Measurements from ENCODE around the gene MYO1F. TPM values are rescaled to one million over a fixed set of nuclear protein-coding genes. Genes with fewer than 3 reads are reported as not detected.

Gene MYO1F
- total and polyA plus RNA-seq, 12 donors: 1.7 to 62.5 (median 19.4) TPM

DNA sequence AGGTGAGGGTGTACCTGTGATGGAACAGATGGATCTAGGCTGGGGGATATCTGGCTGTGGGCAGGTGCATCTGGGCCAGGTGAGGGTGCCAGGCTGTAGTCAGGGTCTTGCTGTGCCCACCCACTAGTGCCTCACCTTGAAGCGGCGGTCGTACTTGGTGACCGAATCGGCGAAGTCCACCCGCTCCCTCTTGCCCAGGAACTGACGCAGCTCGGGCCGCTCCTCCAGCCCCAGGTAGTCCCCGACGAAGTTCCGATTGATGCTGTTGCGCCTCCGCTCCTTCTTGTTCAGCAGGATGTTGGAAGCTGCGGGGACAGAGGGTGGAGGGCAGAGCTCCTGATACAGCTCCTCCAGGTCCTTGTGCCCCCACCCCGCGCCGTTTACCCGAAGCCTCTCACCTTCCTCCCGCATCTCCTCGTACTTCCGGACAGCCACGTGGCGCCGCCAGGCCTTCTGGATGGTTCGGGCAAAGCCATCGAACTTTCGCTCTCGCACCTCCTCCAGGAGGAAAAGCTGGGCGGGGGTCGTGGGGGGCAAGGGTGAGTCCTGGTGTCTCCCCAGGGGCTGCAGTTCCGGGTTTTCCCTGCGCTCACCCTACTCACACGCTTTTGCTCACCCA lies 47.1 kb downstream of the MYO1F start:
- intact Hi-C loops (cut with DNase I): no loop called here
- no peak for DNase-seq
- no peak overlapping the region for H3K4me3 ChIP-seq
- H3K9me3 ChIP-seq (replicated peaks in 1 of 3): no peaks in the 10 kb centered on the region
- no peak overlapping the region for H3K27ac ChIP-seq
- no peaks in the 10 kb centered on the region for H3K27me3 ChIP-seq
- peaks cover 0 to 8% of the 10 kb centered on the region in 2 donors for H3K36me3 ChIP-seq (replicated peaks in 1 of 2)
- TF ChIP-seq, protein P1, sequence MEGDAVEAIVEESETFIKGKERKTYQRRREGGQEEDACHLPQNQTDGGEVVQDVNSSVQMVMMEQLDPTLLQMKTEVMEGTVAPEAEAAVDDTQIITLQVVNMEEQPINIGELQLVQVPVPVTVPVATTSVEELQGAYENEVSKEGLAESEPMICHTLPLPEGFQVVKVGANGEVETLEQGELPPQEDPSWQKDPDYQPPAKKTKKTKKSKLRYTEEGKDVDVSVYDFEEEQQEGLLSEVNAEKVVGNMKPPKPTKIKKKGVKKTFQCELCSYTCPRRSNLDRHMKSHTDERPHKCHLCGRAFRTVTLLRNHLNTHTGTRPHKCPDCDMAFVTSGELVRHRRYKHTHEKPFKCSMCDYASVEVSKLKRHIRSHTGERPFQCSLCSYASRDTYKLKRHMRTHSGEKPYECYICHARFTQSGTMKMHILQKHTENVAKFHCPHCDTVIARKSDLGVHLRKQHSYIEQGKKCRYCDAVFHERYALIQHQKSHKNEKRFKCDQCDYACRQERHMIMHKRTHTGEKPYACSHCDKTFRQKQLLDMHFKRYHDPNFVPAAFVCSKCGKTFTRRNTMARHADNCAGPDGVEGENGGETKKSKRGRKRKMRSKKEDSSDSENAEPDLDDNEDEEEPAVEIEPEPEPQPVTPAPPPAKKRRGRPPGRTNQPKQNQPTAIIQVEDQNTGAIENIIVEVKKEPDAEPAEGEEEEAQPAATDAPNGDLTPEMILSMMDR (IDR thresholded peaks at IDR 0.05): no peak
- no peak for TF ChIP-seq POLR2A (IDR thresholded peaks at IDR 0.05)
- 92 to 94% (median 94%) methylated on average over 26 to 35 of the region's 35 CpGs for WGBS, 4 donors
- H3K4me1 ChIP-seq (replicated peaks in 1 of 2): peaks cover 0 to 6% of the 10 kb centered on the region in 2 donors

DNA sequence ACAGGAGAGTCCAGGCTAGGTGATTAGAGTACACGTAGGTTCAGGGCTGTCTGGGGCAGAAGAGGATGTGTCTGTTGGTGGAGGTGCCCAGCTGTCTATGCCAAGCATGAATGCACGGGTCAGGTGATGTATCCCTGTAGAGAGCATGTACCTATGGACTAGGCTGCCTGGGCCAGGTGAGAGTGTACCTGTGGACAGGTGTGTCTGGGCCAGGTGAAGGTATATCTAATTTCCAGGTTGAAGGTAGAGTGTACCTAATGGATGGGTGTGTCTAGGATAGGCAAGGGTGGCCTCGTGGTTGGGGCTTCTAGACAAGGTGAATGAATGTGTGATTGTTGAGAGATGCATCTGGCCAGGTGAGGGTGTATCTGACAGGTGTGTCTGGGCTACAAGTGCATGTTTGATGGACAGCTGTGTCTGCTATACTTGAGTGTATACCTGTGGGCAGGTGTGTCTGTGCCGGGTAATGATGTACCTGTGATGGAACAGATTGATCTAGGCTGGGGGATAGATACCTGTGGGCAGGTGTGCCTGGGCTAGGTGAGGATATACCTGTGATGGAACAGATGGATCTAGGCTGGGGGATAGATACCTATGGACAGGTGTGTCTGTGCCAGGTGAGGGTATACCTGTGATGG lies 47.8 kb downstream of the MYO1F start:
- Histone ChIP-seq H3K4me3 (no peak overlapping the region), H3K36me3 (replicated peaks in 1 of 2) (peaks cover 0 to 8% of the 10 kb centered on the region in 2 donors), H3K9me3 (replicated peaks in 1 of 3) (no peaks in the 10 kb centered on the region), H3K27me3 (no peaks in the 10 kb centered on the region), H3K4me1 (replicated peaks in 1 of 2) (peaks cover 0 to 6% of the 10 kb centered on the region in 2 donors), H3K27ac (no peak overlapping the region)
- no peak for DNase-seq
- TF ChIP-seq, protein P1 (IDR thresholded peaks at IDR 0.05): no peak
- TF ChIP-seq POLR2A (IDR thresholded peaks at IDR 0.05): no peak
- 85 to 96% (median 95%) methylated on average over 4 of the region's 4 CpGs for WGBS, 4 donors
- intact Hi-C loops (cut with DNase I): no loop called here

- peaks cover 0 to 8% of the 10 kb centered on the region in 2 donors for H3K36me3 ChIP-seq (replicated peaks in 1 of 2)
- H3K4me3 ChIP-seq: no peak overlapping the region
- no peaks in the 10 kb centered on the region for H3K9me3 ChIP-seq (replicated peaks in 1 of 3)
- TF ChIP-seq, protein P1 (IDR thresholded peaks at IDR 0.05): no peak
- no peak for TF ChIP-seq POLR2A (IDR thresholded peaks at IDR 0.05)
- H3K27ac ChIP-seq: no peak overlapping the region
- DNase-seq: no peak
- H3K4me1 ChIP-seq (replicated peaks in 1 of 2): peaks cover 0 to 6% of the 10 kb centered on the region in 2 donors
- intact Hi-C loops (cut with DNase I): no loop called here
- 48 to 67% (median 60%) methylated on average over 4 of the region's 4 CpGs for WGBS, 4 donors
- no peaks in the 10 kb centered on the region for H3K27me3 ChIP-seq
These were observed 48.7 kb downstream of the MYO1F start for GRCh38 chr19:8528500-8528899.

- intact Hi-C loops (cut with DNase I): no loop called here
- H3K27ac ChIP-seq: peak overlapping the region; percentile 23 to 95 (median 82)
- peak; percentile 0 to 18 for TF ChIP-seq POLR2A (IDR thresholded peaks at IDR 0.05)
- TF ChIP-seq, protein P1 (IDR thresholded peaks at IDR 0.05): no peak
- DNase-seq: peak; percentile 91 to 95 (median 93)
- H3K4me1 ChIP-seq (replicated peaks in 1 of 2): peaks cover 0 to 6% of the 10 kb centered on the region in 2 donors
- peak overlapping the region in 3 of 4 donors; percentile 20 to 87 (median 79) for H3K4me3 ChIP-seq
- H3K27me3 ChIP-seq: no peaks in the 10 kb centered on the region
- H3K36me3 ChIP-seq (replicated peaks in 1 of 2): peaks cover 0 to 8% of the 10 kb centered on the region in 2 donors
- no peaks in the 10 kb centered on the region for H3K9me3 ChIP-seq (replicated peaks in 1 of 3)
- 16 to 37% (median 18%) methylated on average over 24 to 57 of the region's 57 CpGs for WGBS, 4 donors
These were observed 50.7 kb downstream of the MYO1F start for GRCh38 chr19:8526345-8527091.
